ENCODE measurements around the gene PTGFRN.

DNA sequence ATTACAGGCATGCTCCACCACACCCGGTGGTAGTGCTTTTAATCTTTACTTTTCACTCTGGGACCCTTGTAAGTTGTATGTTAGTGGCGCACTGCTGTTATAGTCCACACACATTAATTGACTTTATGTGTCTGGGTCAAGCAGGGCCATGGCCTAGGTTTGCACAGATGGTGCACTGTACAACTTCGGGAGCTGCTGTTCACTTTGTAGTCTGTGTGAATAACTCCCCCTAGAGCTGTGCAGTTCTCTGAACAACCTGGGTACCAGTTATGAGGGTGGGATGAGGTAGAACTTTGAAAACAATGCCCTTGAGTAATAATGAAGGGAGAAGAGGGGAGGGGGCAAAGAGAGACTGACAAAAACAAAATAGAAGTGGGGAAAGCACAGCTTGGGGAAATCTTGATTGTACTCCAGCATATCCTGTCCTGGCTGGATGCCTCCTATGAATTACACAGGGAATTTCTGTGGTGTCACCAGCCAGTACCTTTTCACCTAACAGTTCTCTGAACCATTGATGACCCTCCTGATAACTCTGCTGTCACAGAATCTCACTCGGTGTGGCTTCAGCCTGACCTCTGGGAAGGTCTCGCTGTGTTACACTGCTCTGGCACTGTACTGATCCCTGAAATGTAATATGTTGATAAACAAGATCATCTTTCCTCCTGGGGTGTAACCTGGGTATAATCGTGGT lies 2.2 kb downstream of the PTGFRN start:
- TF ChIP-seq SP1 (IDR thresholded peaks at IDR 0.05) (no peak), JUND (IDR thresholded peaks at IDR 0.05) (no peak), RXRA (IDR thresholded peaks at IDR 0.05) (no peak), EGR1 (IDR thresholded peaks at IDR 0.05; ENCODE audit: low read depth in 2 of 2) (no peak)
- TF ChIP-seq, protein P1, sequence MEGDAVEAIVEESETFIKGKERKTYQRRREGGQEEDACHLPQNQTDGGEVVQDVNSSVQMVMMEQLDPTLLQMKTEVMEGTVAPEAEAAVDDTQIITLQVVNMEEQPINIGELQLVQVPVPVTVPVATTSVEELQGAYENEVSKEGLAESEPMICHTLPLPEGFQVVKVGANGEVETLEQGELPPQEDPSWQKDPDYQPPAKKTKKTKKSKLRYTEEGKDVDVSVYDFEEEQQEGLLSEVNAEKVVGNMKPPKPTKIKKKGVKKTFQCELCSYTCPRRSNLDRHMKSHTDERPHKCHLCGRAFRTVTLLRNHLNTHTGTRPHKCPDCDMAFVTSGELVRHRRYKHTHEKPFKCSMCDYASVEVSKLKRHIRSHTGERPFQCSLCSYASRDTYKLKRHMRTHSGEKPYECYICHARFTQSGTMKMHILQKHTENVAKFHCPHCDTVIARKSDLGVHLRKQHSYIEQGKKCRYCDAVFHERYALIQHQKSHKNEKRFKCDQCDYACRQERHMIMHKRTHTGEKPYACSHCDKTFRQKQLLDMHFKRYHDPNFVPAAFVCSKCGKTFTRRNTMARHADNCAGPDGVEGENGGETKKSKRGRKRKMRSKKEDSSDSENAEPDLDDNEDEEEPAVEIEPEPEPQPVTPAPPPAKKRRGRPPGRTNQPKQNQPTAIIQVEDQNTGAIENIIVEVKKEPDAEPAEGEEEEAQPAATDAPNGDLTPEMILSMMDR (IDR thresholded peaks at IDR 0.05; ENCODE audit: low read depth, low read length, missing input control): no peak
- TF ChIP-seq, protein P2, sequence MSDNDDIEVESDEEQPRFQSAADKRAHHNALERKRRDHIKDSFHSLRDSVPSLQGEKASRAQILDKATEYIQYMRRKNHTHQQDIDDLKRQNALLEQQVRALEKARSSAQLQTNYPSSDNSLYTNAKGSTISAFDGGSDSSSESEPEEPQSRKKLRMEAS (IDR thresholded peaks at IDR 0.05): no peak
